ENCODE results near the gene MRPL49.
"Not testable (repeated sequence)": the region's sequence is repeated elsewhere in the genome, so short reads cannot be mapped to it uniquely, and the experiment has no call there.

The MRPL49 gene

DNA sequence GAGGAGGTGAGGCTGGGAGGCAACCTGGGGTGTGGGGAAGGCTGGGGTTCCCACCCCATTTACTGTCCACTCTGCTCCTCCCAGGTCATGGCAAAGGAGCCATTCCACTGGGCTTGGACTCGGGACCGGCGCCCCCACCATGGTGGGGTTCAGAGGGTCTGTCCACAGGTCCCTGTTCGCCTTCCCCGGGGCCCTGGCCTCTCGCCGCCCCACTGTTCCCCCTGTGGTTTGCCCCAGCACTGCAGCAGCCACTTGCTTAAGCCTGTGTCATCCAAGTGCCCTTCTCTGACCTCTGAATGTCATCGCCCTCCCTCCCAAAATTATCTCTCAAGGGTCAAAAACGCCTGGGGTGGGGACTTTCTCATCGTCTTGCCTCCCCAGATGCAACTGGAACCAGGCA lies 50.5 kb downstream of the MRPL49 start:
- DNase-seq: no peak

DNA sequence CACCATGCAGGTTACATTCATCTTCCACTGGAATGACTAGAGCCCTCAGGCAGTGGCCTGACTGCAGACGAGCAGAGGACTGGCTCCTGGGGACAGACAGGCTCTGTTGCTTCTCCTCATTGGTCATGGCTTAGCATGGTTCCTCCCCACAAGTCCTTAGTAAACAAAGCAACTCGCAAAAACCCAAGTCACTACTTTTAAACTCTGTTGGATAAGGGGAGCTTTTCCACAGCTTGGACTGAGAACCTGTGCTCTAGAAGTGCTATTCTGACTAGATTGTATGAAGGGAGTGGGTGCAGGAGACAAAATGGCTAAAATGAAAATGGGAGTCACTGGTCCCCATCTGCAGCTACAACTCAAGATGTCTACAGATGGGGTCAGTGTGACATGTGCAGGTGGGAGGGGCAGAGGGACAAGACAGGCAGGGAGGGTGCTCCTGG lies 52.5 kb downstream of the MRPL49 start:
- DNase-seq: not testable (repeated sequence)
